ENCODE measurements around the gene RAET1E. TPM values are rescaled to one million over a fixed set of nuclear protein-coding genes. Genes with fewer than 3 reads are reported as not detected.
"Not testable (repeated sequence)": the region's sequence is repeated elsewhere in the genome, so short reads cannot be mapped to it uniquely, and the experiment has no call there.

Gene RAET1E
- total RNA-seq, 1 donor from 2014 or later, result not detected

- Mint-ChIP-seq H3K9me3 (no peaks in the 10 kb centered on the region), H3K36me3 (no peaks in the 10 kb centered on the region), H3K27ac (no peak overlapping the region), H3K27me3 (ENCODE audit: low read depth) (no peaks in the 10 kb centered on the region), H3K4me3 (no peak overlapping the region), H3K4me1 (peaks cover 36% of the 10 kb centered on the region)
- no peak for DNase-seq (ENCODE audit: low spot score in 2 of 2, unreplicated experiment in 2 of 2)
- TF ChIP-seq CTCF (IDR thresholded peaks at IDR 0.05; ENCODE audit: unreplicated experiment), result no peak
Measured at GRCh38 chr6:149857541-149857940, 40.4 kb downstream of the RAET1E start.

- no peaks in the 10 kb centered on the region for H3K36me3 Mint-ChIP-seq
- no peaks in the 10 kb centered on the region for H3K27me3 Mint-ChIP-seq (ENCODE audit: low read depth)
- H3K9me3 Mint-ChIP-seq, result no peaks in the 10 kb centered on the region
- TF ChIP-seq CTCF (IDR thresholded peaks at IDR 0.05; ENCODE audit: unreplicated experiment), result no peak
- H3K27ac Mint-ChIP-seq, result peak overlapping the region; percentile 91
- DNase-seq (ENCODE audit: low spot score in 2 of 2, unreplicated experiment in 2 of 2), result no peak
- H3K4me3 Mint-ChIP-seq, result no peak overlapping the region
- H3K4me1 Mint-ChIP-seq, result peaks cover 30% of the 10 kb centered on the region
Measured at GRCh38 chr6:149856256-149856994, 41.5 kb downstream of the RAET1E start.

GRCh38 chr6:149855741-149856140 lies 42.2 kb downstream of the RAET1E start:
- H3K36me3 Mint-ChIP-seq, result no peaks in the 10 kb centered on the region
- peak overlapping the region; percentile 91 for H3K27ac Mint-ChIP-seq

GRCh38 chr6:149855040-149855654 lies 42.8 kb downstream of the RAET1E start:
- no peak for DNase-seq (ENCODE audit: low spot score in 2 of 2, unreplicated experiment in 2 of 2)
- H3K27ac Mint-ChIP-seq, result peak overlapping the region; percentile 91
- peaks cover 26% of the 10 kb centered on the region for H3K4me1 Mint-ChIP-seq
- H3K9me3 Mint-ChIP-seq, result no peaks in the 10 kb centered on the region
- TF ChIP-seq CTCF (IDR thresholded peaks at IDR 0.05; ENCODE audit: unreplicated experiment), result no peak
- no peaks in the 10 kb centered on the region for H3K36me3 Mint-ChIP-seq
- no peak overlapping the region for H3K4me3 Mint-ChIP-seq
- H3K27me3 Mint-ChIP-seq (ENCODE audit: low read depth), result no peaks in the 10 kb centered on the region

More at GRCh38 chr6:149855741-149856140, 42.2 kb downstream of the RAET1E start:
- Mint-ChIP-seq H3K4me1 (peaks cover 26% of the 10 kb centered on the region), H3K4me3 (no peak overlapping the region), H3K27me3 (ENCODE audit: low read depth) (no peaks in the 10 kb centered on the region), H3K9me3 (no peaks in the 10 kb centered on the region)
- TF ChIP-seq CTCF (IDR thresholded peaks at IDR 0.05; ENCODE audit: unreplicated experiment), result no peak
- DNase-seq (ENCODE audit: low spot score in 2 of 2, unreplicated experiment in 2 of 2), result no peak

GRCh38 chr6:149854532-149854931 lies 43.4 kb downstream of the RAET1E start:
- Mint-ChIP-seq H3K36me3 (peaks cover 2% of the 10 kb centered on the region), H3K4me3 (no peak overlapping the region), H3K27me3 (ENCODE audit: low read depth) (no peaks in the 10 kb centered on the region), H3K27ac (peak overlapping the region; percentile 91), H3K4me1 (peaks cover 26% of the 10 kb centered on the region), H3K9me3 (no peaks in the 10 kb centered on the region)
- no peak for DNase-seq (ENCODE audit: low spot score in 2 of 2, unreplicated experiment in 2 of 2)
- TF ChIP-seq CTCF (IDR thresholded peaks at IDR 0.05; ENCODE audit: unreplicated experiment), result no peak

- H3K9me3 Mint-ChIP-seq; H3K4me3 Mint-ChIP-seq; H3K27ac Mint-ChIP-seq; DNase-seq (ENCODE audit: low spot score in 2 of 2, unreplicated experiment in 2 of 2); H3K36me3 Mint-ChIP-seq; H3K27me3 Mint-ChIP-seq (ENCODE audit: low read depth): not testable (repeated sequence)
- peaks cover 26% of the 10 kb centered on the region for H3K4me1 Mint-ChIP-seq
Measured at GRCh38 chr6:149854017-149854416, 43.9 kb downstream of the RAET1E start.
